Activated CD8-positive, alpha-beta memory T cell treated with anti-CD3 and anti-CD28 coated beads for 4 hours (primary cell): ENCODE measurements around the gene TTC23.

ENCODE experiments used
- DNase-seq, 2 donors: peaks; one replicate each; pipeline ENCODE4 v3.0.0-alpha.2; 2020; ENCODE audit warnings: low read depth in 2 of 2

Gene TTC23, protein sequence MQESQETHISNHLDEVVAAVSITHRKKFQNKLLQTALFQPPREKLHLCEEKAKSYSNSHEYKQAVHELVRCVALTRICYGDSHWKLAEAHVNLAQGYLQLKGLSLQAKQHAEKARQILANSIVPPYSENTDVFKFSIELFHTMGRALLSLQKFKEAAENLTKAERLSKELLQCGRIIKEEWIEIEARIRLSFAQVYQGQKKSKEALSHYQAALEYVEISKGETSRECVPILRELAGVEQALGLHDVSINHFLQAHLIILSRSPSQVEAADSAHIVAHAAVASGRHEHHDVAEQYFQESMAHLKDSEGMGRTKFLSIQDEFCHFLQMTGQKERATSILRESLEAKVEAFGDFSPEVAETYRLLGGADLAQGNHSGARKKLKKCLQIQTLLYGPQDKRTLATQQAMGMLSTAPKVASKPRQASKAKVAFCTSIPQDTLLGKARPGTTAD

DNA sequence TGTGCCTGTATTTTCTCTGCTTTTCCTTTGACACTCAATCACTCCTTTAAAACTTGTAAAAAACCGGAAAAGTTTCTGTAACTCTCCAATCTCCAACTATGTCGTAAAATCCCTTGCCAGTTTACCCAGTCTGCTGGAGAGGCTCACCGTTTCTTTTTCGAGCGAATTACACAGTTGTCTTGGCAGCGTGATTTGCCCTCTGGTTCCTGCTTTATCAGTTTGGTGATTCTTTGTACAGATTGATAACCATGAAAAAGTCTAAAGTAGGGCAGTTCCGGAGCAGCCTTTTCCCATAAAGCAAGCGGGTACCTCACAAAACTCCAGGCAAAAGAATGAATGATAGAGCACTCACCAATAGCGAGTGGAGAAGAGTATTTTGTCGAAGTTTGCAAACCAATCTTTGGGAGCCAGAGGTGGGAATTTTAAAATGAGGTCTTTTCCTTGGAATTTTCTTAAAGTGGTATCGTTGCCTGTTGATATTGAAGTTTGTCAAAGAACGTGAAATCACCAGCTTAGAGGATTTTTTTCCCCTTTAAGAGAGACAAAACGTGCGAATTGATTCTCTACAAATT, at the start of gene TTC23:
TTC23 (minus strand) TSS at position 312 of the 572 bp plus-strand sequence. CDS start 20,869 bp downstream, outside the sequence.
- DNase-seq: no peak

DNA sequence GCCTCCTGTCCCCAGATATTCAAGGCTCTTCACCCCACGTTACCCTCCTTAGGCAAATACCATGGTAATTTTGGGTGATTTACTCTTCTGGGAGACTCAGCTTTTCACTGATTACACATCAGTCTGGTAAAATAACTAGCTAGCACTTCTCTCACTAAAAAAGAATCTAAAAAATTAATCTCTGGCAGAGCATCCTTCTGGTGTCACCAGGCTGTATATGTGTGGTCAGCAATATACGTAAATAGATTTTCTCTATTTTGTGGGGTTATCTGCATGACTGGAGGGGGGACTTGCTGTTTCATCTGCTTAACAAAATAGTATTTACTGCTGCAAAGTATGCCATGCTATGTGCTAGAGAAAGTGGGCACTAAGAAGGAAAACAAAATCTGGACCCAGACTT, 47.0 kb upstream of the TTC23 start:
- DNase-seq: no peak

DNA sequence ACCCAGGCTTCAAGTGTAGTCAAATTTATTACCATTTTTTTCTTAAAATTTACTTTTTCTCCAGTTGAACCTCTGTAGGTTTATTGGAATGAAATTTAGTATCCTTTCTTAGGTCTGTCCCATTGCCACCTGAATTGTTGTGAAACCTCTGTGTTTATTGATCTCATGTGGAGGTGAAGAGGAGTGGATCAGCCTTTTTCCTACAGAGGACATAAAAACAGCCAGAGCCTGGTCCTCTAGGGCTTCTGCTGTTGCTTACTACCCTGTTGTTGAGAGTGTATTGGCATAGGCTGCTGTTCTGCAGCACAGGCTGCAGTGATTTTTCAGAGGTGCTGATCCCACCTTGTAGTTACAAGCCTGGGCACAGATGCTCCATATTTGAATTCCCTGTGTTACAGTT, 46.5 kb upstream of the TTC23 start:
- no peak for DNase-seq

DNA sequence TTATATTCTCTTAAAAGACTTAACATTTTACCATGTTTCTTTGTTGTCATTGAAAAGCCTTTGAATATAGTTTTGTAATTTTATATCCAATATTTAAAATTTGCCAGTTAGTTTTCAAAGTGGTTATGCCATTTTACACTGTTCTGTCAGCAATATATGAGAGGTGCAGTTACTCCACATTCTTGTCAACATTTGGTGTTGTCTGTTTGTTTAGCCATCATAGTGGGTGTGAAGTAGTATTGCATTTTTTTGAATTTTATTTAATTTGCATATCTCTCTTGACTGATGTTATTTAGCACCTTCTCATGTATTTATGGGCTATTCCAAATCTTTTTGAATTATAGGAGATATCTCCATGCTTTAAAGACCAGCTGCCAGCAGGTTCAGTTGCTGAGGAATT, 42.3 kb upstream of the TTC23 start:
- DNase-seq: no peak

DNA sequence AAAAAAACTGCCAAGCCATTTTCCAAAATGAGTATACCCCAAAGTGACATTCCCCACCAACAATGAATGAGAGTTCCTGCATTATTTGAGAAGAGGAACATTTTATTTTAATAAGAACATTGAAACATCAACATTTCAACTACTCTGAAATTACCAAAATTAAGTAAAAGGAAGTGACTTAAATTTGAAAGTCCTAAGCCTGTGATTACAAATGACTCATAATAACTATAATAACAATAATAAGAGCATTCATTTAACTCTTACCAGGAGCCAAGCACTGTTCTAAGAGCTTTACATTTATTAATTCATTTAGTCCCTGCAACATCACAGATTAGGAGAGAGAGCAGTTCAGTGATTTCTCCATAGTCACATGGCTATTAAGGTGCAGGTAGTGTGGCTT, 34.3 kb upstream of the TTC23 start:
- DNase-seq: no peak

DNA sequence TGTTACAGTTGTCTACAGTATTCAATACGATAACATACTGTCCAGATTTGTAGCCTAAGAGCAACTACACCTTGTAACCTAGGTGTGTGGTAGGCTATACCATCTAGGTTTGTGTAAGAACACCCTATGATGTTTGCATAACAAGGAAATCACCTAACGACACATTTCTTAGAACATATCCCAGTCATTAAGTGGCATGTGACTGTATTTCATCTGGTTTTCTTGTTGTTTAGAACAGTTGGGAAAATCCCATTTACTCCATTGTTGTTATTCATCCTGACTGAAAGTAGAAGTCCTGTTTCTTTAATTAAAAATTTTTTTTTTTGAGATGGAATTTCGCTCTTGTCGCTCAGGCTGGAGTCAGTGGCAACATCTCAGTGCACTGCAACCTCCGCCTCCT, 33.2 kb upstream of the TTC23 start:
- no peak for DNase-seq

DNA sequence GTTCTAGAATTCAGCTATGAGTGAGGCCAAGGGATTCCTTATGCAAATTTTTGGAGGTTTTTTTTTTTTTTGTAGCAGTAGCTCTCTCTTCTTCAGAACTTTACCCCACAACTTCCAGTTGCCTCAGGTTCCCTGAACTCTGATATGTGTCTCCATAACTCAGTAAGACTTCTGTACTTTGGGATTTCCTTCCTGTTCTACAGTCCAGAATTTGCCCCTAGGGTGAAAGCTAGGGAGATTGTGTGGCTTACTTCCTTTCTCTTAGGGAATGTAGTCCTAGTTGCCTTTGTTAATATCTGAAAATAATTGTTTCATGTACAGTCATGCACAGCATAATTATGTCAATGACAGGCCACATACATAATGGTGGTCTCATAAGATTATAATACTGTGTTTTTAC, 32.7 kb upstream of the TTC23 start:
- no peak for DNase-seq

DNA sequence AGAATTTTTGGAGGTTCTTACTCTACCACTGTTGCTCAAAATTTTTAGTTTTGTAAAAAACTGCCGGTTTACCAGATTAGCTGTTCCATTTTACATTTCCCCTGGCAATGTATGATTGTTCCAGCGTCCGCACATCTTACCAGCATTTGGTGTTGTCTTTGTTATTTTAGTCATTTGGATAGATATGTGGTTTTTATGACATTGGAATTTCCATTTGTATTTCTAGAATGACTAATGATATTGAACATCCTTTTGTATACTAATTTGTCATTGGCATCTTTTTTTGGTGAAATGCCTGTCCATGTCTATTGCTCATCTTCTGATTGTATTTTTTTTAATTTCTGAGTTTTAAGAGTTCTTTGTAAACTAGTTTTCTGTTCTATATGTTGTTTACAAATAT, 30.4 kb upstream of the TTC23 start:
- DNase-seq: no peak

DNA sequence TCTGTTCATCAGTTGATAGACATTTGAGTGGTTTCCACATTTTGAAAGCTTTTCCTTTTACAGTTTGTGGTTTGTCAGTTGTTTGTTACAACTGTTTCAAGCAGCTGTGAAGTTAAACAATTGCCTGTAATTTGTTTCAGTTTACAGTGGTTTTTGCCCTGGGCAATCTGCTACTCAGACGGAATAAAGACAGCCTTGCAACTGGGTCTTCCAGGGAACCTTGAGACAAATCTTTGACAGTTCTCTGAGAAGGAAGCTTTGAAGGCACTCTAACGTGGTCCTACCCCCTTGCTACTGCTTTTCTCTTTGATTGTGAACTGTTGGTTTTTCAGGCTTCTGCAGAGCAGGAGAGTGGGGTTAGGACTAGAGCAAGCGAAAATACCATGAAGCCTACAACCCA, 29.9 kb upstream of the TTC23 start:
- DNase-seq: no peak

DNA sequence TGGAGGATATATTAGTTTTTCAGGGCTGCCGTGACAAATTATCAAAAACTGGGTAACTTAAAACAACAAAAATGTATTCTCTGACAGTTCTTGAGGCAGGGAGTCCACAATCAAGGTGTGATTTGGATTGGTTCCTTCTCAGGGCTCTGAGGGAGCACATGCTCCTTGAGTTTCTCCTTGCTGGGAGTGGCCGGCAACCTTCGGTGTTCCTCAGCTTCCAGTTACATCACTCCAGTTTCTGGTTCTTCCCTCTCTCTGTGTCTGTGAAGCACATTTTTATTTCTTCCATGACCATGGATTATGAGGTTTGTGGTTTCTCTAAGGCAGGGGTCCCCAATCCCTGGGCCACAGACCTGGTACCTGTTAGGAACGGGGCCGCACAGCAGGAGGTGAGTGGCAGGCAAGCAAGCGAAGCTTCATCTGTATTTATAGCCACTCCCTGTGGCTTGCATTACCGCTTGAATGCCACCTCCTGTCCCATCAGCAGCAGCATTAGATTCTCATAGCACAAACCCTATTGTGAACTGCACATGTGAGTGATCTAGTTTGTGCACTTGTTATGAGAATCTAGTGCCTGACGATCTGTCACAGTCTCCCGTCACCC, 26.2 kb upstream of the TTC23 start:
- no peak for DNase-seq

DNA sequence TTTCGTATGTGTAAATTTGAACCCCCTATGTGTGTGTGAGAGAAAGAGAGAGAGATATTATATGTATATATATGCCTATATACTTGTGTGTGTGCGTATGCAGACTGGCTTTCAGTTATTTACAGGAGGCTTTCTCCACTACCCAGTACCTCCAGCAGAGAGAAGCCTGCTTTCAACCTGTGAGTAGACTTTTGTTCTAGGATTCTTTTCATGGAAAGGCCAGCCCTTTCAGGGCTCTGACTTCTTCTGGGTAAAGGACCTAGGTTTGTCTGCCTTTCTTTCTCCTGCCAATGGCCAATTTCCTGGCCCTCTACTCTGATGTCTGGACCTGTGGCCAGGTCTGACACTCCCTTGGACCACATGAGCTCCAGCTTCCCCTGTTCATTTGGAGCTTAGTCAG, 25.7 kb upstream of the TTC23 start:
- no peak for DNase-seq

DNA sequence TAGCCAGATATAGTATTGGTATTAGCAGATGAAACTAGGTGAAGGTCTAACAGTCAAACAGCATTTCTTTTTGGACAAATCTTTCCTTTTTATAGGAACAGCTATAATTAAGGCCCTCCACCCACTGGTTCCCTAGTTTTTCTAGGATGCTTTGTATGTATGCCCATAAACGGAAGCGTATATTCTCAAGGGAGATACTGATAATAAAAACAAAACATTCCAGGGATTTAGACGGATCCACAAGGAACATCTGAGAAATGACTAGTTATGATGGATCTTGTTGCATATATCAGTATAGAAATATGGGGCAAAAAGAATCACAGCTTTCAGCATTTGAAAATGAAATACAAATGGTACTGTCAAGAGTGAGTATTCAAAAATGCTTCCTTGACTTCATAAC, 24.4 kb upstream of the TTC23 start:
- no peak for DNase-seq

DNA sequence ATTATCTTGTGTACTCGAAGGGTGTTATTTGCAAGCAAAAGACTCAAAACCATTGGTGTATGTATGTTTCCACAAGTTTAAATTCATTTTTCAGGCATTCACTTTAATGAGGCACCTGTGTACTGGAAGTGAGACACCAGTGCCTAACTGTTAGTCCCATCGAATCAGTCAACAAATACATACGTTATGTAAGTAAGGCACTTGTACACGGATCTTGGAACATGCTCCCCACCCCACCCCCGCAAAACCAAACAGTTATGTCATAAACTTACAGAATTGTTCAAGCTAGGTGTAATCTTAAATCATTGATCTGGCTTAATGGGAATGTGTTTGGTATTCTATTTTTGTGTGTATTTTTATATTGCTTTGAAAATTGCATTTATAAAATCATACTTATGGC, 19.1 kb upstream of the TTC23 start:
- no peak for DNase-seq

DNA sequence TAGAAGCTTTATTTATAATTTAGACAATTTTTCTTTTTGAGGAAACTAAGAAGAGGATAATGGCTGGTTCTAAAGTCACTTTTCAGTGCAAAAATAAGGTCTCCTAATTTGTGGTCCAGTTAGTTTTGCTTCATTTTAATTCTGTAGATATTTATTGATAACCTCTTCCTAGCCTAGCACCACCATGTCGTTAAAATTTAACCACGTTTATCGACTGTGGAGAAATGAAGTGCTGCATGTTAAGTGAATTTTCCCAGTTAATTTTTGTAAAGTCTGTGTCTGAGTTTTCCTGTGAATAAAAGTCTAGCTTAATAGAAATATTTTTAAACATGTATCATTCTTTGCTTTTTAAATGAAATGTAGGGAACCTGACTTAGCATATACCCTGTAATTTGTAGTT, 18.6 kb upstream of the TTC23 start:
- no peak for DNase-seq

DNA sequence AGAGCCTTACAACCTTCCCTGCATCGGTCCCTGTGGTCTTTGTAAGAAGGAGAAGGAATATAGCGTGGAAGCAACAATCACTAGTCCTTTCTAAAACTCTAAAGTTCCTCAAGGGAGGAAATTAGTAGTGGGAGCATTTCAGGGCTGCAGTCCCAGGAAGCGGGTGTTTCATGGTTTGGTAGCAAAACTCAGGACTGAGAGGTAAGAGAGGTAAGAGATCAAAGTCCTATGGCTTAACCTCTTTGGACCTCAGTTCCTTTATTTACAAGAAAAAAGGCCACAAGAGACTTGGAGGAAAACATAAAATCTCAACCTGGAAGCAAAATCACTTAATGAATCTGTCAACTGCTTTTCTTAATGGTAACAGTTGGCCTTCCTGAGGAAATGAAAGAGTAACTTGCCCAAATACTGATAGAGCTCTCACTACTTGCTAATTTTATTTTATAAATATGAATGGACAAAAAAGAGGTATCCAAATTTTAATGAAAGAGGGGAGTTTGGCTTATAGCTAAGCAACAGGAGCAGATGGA, 16.2 kb upstream of the TTC23 start:
- no peak for DNase-seq

DNA sequence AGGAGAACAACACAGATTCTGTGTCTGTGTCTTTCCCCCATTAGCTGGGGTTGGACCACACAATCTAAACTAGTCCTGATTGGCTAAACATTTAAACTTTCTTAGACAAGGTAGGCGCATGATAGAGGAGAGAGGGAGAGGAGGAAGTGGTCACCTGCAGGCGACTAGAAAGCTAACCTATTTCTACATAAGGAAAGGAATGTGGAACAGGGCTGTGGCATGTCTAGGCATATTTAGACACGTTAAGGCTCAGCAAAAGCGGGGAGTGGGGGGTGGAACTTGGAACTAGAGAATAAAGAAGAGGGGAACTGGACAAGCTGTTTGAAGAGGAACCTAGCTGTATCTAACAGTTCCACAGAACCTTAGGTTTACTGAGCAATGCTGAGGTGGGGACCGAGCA, 14.7 kb upstream of the TTC23 start:
- DNase-seq: no peak

DNA sequence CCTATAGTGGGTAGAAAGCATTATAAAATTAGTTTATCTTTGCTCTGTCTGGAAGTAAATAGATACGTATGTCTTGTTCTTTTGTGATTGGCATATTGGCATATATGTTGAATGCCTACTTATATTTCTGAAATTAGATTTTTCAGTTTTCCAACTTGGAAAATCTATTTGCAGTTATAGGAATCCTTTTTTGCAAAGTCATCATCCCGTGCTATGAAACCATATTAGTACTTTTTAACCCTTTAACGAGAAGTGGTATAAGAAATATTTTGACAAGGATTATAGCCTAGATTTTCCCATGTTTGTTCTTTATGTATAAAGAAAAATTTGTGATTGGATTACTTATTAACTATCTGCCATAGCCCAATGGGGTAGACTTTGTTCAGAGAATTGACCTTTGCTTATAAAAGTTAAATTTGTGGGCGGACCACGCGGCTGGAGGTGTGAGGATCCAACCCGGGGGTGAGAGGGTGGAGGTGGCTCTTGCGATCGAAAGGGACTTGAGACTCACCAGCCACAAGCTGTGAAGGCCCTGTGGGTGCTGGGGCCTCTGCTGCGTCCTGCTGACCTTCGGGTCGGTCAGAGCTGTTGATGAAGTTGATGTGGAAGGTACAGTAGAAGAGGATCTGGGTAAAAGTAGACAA, 7.8 kb upstream of the TTC23 start:
- no peak for DNase-seq

DNA sequence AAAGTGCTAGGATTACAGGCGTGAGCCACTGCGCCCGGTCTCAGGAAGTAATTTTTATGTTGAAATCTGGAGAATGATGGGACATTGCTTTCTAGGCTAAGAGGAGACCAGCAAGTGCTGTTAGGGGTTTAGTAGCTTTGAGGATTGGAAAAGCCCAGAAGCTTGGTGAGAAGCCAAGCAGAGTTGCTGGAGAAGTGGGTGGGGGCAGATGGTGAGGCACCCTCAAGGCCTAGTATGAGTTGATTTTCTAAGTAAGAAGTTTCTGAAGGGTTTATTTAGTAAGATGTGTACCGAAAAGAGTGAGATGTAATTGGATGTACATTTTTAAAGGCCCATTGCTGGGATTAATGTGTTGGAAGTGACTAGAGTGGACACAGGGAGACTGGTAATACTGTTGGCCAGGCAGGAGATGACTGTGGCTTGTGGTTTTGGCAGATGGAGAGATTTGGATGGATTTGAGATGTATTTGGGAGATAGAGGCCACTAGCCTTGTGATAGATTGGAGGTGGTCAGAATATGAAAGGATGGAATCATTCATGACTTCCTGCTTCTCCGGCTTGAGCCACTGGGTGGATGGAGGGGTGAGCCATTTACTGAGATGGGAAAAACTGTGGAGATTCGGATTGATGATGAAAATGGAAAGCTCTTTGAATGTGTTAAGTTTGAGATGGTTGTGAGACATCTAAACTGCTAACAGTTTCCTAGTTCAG, 4.2 kb upstream of the TTC23 start:
- no peak for DNase-seq

DNA sequence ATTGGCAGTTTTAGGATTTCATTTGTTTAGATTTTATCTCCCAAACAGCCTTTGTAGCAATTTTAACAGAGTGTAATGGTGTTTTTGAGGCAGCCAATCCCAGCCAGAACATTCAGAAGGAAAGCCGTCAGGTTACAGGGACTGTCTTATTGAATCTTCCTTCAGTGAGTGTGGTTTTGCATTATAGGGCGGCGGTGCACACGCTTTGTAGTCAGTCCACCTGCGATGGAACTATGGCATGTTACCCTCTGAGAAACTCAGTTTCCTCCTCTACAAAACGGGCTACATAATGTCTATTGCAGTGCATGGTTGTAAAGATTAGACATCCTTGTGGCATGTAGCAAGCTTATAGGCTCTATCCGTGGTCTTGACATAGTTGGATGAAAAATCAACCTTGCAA, 2.9 kb upstream of the TTC23 start:
- no peak for DNase-seq

DNA sequence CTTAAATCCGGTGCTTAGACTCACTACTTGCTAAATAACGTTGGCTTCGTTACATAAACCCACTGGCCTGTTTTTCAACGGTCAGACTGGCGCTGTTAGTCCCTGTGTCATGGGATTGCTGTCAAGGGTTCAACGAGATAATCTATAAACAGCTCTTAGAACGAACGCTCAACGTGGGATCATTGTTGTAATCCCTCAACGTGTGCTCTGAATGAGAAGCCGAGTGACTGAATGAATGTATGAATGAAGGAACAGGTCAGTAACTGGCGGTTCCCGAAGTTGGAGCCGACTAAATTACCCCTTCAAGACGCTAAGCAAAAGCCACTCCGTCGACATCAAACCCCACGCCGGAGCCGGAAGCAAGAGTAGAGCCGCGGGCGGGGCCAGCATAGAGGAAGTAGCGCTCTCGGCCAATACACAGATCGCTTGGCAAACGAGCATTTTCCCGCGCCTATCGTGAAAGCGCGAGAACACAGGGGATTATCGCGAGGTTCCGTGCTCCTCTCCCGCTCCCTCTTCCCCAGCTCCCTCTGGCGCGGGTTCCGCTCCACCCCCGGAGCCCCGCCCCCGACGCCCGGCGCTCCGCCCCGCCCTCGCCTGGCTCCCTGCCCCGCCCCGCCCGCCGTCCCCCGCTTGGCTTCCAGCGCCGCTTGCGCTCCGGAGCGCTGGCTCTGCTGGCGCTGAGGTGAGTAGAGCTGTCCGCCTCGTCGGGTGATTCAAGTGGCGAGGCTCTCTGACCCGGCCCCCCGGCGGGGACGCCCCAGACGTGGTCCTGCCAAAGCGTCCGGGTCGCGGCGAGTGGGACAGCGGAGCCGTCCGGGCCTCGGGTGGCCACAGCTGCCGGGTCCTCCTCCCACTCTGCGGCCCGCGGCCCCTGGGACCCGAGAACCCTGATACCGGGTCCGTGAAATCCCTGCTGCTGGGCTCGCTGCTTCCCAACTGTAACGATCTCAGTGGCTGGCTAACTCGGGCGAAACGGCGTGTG, 1.8 kb upstream of the TTC23 start, which contains the start of gene LRRC28:
LRRC28 (plus strand) TSS at position 625 of the 985 bp plus-strand sequence. CDS start 4,477 bp downstream, outside the sequence.
- peak; percentile 87 to 91 for DNase-seq

DNA sequence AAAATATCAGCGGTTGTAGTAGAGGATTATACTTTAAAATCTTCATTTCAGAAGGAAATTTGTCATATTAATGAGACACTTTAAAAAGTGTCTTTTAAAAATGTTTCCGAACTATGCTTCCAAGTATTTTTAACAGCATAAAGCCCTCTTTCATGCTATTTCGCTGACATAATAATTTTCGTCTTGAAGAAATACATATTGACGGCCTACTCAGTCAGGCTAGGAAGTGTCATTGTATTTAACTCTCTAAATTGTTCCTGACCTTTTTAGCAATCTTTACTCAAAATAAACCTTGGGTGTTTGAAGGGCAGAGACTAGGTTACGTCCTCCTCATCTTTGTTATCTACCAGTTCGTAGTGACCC, 1.1 kb upstream of the TTC23 start:
- no peak for DNase-seq
